GM23338 (cell line): ENCODE results near the gene NFIC. TPM values are rescaled to one million over a fixed set of nuclear protein-coding genes. Genes with fewer than 3 reads are reported as not detected.

ENCODE experiments used
- ATAC-seq: fragments of 200-7000 bp; cut with Tn5 transposase; 3 replicates; pipeline ENCODE4 v1.9.1; 2020
- DNase-seq: peaks from one replicate; pipeline ENCODE4 v3.0.0-alpha.2; 2015; ENCODE audit warnings: low spot score
- H2AFZ ChIP-seq: fragments of 200-600 bp; sonication (generic); 2 replicates; pipeline ENCODE4 v1.8.0; 2016; ENCODE audit warnings: antibody characterized with exemption, mild to moderate bottlenecking, moderate library complexity
- H3F3A ChIP-seq: fragments of 200-600 bp; sonication (generic); replicated peaks from 2 replicates; pipeline ENCODE4 v1.8.0; 2017; ENCODE audit warnings: antibody characterized with exemption, mixed run types, low read depth
- H3K27ac ChIP-seq: fragments of 200-600 bp; sonication (generic); 2 replicates; pipeline ENCODE4 v1.6.1; 2016; ENCODE audit warnings: low read depth
- H3K27me3 ChIP-seq: fragments of 200-600 bp; sonication (generic); 2 replicates; pipeline ENCODE4 v1.8.0; 2016; ENCODE audit warnings: mild to moderate bottlenecking, mixed run types, moderate library complexity; ENCODE audit not compliant: insufficient read depth
- H3K36me3 ChIP-seq: fragments of 200-600 bp; sonication (generic); 2 replicates; pipeline ENCODE4 v1.8.0; 2016; ENCODE audit warnings: mild to moderate bottlenecking; ENCODE audit not compliant: insufficient read depth
- H3K4me1 ChIP-seq: fragments of 200-600 bp; sonication (generic); 2 replicates; pipeline ENCODE4 v1.8.0; 2016; ENCODE audit warnings: mild to moderate bottlenecking, moderate library complexity; ENCODE audit not compliant: insufficient read depth
- H3K4me2 ChIP-seq: fragments of 200-600 bp; sonication (generic); 2 replicates; pipeline ENCODE4 v1.7.1; 2017; ENCODE audit warnings: mixed run types
- H3K4me3 ChIP-seq: fragments of 200-600 bp; sonication (generic); 2 replicates; pipeline ENCODE4 v1.6.1; 2016; ENCODE audit warnings: mixed run types
- H3K79me2 ChIP-seq: fragments of 200-600 bp; sonication (generic); replicated peaks from 2 replicates; pipeline ENCODE4 v1.8.0; 2017; ENCODE audit warnings: mild to moderate bottlenecking; ENCODE audit not compliant: insufficient read depth
- H3K9me2 ChIP-seq: fragments of 200-600 bp; sonication (generic); 2 replicates; pipeline ENCODE4 v1.8.0; 2017; ENCODE audit not compliant: insufficient read depth
- H4K20me1 ChIP-seq: fragments of 200-600 bp; sonication (generic); replicated peaks from 2 replicates; pipeline ENCODE4 v1.8.0; 2017; ENCODE audit warnings: mild to moderate bottlenecking; ENCODE audit not compliant: insufficient read depth
- H3K27ac Mint-ChIP-seq: 2 replicates; pipeline ENCODE4 v1.8.0; 2020; ENCODE audit warnings: inconsistent platforms, mild to moderate bottlenecking, moderate library complexity, mixed read lengths
- H3K27me3 Mint-ChIP-seq: 3 replicates; pipeline ENCODE4 v1.8.0; 2022; ENCODE audit warnings: low read depth, mild to moderate bottlenecking, moderate library complexity, mixed read lengths, inconsistent platforms; ENCODE audit not compliant: insufficient read depth, poor library complexity
- H3K36me3 Mint-ChIP-seq: 3 replicates; pipeline ENCODE4 v1.8.0; 2021; ENCODE audit warnings: low read depth, mild to moderate bottlenecking, inconsistent platforms, moderate library complexity, mixed read lengths
- H3K4me1 Mint-ChIP-seq: 3 replicates; pipeline ENCODE4 v1.8.0; 2020; ENCODE audit warnings: mild to moderate bottlenecking, inconsistent platforms, mixed read lengths
- H3K4me3 Mint-ChIP-seq: 3 replicates; pipeline ENCODE4 v1.8.0; 2021; ENCODE audit warnings: moderate library complexity, mild to moderate bottlenecking, inconsistent platforms, mixed read lengths
- H3K9me3 Mint-ChIP-seq: 3 replicates; pipeline ENCODE4 v1.8.0; 2020; ENCODE audit warnings: moderate library complexity, mild to moderate bottlenecking, inconsistent platforms, mixed read lengths
- CREB1 ChIP-seq: fragments of 250-450 bp; sonication (Bioruptor Pico); IDR thresholded peaks from 2 replicates; pipeline ENCODE4 v1.5.0; 2020; ENCODE audit warnings: low read depth, mild to moderate bottlenecking, moderate library complexity
- EZH2 ChIP-seq: fragments of 200-600 bp; sonication (generic); IDR thresholded peaks from one replicate; pipeline ENCODE4 v1.8.0; 2017; ENCODE audit warnings: antibody characterized with exemption, mild to moderate bottlenecking, low read depth; ENCODE audit not compliant: unreplicated experiment
- EZH2phosphoT487 ChIP-seq: fragments of 200-600 bp; sonication (generic); IDR thresholded peaks from one replicate; pipeline ENCODE4 v1.8.1; 2018; ENCODE audit warnings: antibody characterized with exemption; ENCODE audit not compliant: unreplicated experiment
- JUNB ChIP-seq: IDR thresholded peaks from one replicate; pipeline ENCODE4 v1.6.1; 2016; ENCODE audit warnings: antibody characterized with exemption; ENCODE audit not compliant: unreplicated experiment
- NANOG ChIP-seq: IDR thresholded peaks from 2 replicates; pipeline ENCODE4 v1.6.1; 2016; ENCODE audit warnings: antibody characterized with exemption, borderline replicate concordance
- POLR2AphosphoS5 ChIP-seq: IDR thresholded peaks from 2 replicates; pipeline ENCODE4 v1.6.1; 2016; ENCODE audit warnings: antibody characterized with exemption, low read depth
- ZNF114 ChIP-seq: fragments of 250-450 bp; sonication (Bioruptor Pico); IDR thresholded peaks from 2 replicates; pipeline ENCODE4 v1.5.0; 2020; ENCODE audit warnings: mild to moderate bottlenecking, moderate library complexity
- polyA plus RNA-seq: library from polyadenylated mRNA; unstranded; fragments of >200 nt; fragmentation: Nextera tagmentation; extraction: Ambion mirVana; gene quantifications from 2 replicates; pipeline ENCODE4 v1.2.1, GENCODE V29; 2016
- total RNA-seq: library from RNA; depleted of rRNA; stranded (reverse); fragments of >200 nt; shearing (Covaris generic); gene quantifications from 2 replicates; pipeline ENCODE4 v1.2.3, GENCODE V29; 2014
- TF ChIP-seq, protein P1 (sequence below): IDR thresholded peaks from 2 replicates; pipeline ENCODE4 v1.6.1; 2016; ENCODE audit warnings: antibody characterized with exemption
- TF ChIP-seq, protein P2 (sequence below): fragments of 250-450 bp; sonication (Bioruptor Pico); IDR thresholded peaks from 2 replicates; pipeline ENCODE4 v1.5.0; 2020; ENCODE audit warnings: mild to moderate bottlenecking, moderate library complexity

The NFIC gene
- total and polyA plus RNA-seq, 2 experiments from 2014 or later, result 1.3 to 5.3 TPM

GRCh38 chr19:3497757-3498520 lies 131.6 kb downstream of the NFIC start:
- Histone ChIP-seq H3K27me3 (no peaks in the 10 kb centered on the region), H4K20me1 (peaks cover 5% of the 10 kb centered on the region; the same call in 1 of the 2 replicates), H3F3A (0 out of 2 replicates have a peak, but pooled peaks cover 7% of the 10 kb centered on the region), H3K4me2 (no peak overlapping the region), H3K4me3 (no peak overlapping the region), H3K27ac (no peak overlapping the region), H3K36me3 (peaks cover 5% of the 10 kb centered on the region; the same call in 1 of the 2 replicates), H2AFZ (no peak overlapping the region), H3K79me2 (peaks cover 27% of the 10 kb centered on the region), H3K4me1 (peaks cover 9% of the 10 kb centered on the region; the same call in 1 of the 2 replicates), H3K9me2 (no peaks in the 10 kb centered on the region)
- TF ChIP-seq CREB1 (CRISPR knock-in tag) (no peak), POLR2AphosphoS5 (no peak), EZH2phosphoT487 (no peak), EZH2 (no peak), NANOG (no peak), JUNB (no peak), ZNF114 (CRISPR knock-in tag) (no peak)
- TF ChIP-seq, protein P1, sequence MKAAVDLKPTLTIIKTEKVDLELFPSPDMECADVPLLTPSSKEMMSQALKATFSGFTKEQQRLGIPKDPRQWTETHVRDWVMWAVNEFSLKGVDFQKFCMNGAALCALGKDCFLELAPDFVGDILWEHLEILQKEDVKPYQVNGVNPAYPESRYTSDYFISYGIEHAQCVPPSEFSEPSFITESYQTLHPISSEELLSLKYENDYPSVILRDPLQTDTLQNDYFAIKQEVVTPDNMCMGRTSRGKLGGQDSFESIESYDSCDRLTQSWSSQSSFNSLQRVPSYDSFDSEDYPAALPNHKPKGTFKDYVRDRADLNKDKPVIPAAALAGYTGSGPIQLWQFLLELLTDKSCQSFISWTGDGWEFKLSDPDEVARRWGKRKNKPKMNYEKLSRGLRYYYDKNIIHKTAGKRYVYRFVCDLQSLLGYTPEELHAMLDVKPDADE, result no peak
- TF ChIP-seq, protein P2, sequence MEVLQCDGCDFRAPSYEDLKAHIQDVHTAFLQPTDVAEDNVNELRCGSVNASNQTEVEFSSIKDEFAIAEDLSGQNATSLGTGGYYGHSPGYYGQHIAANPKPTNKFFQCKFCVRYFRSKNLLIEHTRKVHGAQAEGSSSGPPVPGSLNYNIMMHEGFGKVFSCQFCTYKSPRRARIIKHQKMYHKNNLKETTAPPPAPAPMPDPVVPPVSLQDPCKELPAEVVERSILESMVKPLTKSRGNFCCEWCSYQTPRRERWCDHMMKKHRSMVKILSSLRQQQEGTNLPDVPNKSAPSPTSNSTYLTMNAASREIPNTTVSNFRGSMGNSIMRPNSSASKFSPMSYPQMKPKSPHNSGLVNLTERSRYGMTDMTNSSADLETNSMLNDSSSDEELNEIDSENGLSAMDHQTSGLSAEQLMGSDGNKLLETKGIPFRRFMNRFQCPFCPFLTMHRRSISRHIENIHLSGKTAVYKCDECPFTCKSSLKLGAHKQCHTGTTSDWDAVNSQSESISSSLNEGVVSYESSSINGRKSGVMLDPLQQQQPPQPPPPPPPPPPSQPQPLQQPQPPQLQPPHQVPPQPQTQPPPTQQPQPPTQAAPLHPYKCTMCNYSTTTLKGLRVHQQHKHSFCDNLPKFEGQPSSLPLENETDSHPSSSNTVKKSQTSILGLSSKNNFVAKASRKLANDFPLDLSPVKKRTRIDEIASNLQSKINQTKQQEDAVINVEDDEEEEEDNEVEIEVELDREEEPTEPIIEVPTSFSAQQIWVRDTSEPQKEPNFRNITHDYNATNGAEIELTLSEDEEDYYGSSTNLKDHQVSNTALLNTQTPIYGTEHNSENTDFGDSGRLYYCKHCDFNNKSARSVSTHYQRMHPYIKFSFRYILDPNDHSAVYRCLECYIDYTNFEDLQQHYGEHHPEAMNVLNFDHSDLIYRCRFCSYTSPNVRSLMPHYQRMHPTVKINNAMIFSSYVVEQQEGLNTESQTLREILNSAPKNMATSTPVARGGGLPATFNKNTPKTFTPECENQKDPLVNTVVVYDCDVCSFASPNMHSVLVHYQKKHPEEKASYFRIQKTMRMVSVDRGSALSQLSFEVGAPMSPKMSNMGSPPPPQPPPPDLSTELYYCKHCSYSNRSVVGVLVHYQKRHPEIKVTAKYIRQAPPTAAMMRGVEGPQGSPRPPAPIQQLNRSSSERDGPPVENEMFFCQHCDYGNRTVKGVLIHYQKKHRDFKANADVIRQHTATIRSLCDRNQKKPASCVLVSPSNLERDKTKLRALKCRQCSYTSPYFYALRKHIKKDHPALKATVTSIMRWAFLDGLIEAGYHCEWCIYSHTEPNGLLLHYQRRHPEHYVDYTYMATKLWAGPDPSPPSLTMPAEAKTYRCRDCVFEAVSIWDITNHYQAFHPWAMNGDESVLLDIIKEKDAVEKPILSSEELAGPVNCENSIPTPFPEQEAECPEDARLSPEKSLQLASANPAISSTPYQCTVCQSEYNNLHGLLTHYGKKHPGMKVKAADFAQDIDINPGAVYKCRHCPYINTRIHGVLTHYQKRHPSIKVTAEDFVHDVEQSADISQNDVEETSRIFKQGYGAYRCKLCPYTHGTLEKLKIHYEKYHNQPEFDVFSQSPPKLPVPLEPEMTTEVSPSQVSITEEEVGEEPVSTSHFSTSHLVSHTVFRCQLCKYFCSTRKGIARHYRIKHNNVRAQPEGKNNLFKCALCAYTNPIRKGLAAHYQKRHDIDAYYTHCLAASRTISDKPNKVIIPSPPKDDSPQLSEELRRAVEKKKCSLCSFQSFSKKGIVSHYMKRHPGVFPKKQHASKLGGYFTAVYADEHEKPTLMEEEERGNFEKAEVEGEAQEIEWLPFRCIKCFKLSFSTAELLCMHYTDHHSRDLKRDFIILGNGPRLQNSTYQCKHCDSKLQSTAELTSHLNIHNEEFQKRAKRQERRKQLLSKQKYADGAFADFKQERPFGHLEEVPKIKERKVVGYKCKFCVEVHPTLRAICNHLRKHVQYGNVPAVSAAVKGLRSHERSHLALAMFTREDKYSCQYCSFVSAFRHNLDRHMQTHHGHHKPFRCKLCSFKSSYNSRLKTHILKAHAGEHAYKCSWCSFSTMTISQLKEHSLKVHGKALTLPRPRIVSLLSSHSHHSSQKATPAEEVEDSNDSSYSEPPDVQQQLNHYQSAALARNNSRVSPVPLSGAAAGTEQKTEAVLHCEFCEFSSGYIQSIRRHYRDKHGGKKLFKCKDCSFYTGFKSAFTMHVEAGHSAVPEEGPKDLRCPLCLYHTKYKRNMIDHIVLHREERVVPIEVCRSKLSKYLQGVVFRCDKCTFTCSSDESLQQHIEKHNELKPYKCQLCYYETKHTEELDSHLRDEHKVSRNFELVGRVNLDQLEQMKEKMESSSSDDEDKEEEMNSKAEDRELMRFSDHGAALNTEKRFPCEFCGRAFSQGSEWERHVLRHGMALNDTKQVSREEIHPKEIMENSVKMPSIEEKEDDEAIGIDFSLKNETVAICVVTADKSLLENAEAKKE (CRISPR knock-in tag), result no peak
- H3K36me3 Mint-ChIP-seq, result peaks cover 45% of the 10 kb centered on the region
- ATAC-seq, result no peak
- H3K4me3 Mint-ChIP-seq, result no peak overlapping the region
- no peak overlapping the region for H3K27ac Mint-ChIP-seq
- H3K27me3 Mint-ChIP-seq, result peaks cover 8% of the 10 kb centered on the region
- peaks cover 4% of the 10 kb centered on the region; the same call in 1 of the 3 replicates for H3K9me3 Mint-ChIP-seq
- H3K4me1 Mint-ChIP-seq, result peaks cover 9% of the 10 kb centered on the region
- no peak for DNase-seq
